Measurements from ENCODE around the gene CPNE1.

GRCh38 chr20:35669221-35669620 lies 4.5 kb upstream of the CPNE1 start:
- TF ChIP-seq POLR2A (IDR thresholded peaks at IDR 0.05), result no peak
- no peak for TF ChIP-seq CTCF (IDR thresholded peaks at IDR 0.05 in 4 of 5, conservative IDR thresholded peaks at IDR 0.05 in 1 of 5)
